ENCODE measurements around the gene TLCD1.

TLCD1 gene

GRCh38 chr17:28702752-28703150 is 23.3 kb downstream of the TLCD1 start:
- H3K36me3 ChIP-seq: peaks cover 58 to 85% (median 65%) of the 10 kb centered on the region in 3 donors
- H3K4me1 ChIP-seq: no peaks in the 10 kb centered on the region
- TF ChIP-seq, protein P1, sequence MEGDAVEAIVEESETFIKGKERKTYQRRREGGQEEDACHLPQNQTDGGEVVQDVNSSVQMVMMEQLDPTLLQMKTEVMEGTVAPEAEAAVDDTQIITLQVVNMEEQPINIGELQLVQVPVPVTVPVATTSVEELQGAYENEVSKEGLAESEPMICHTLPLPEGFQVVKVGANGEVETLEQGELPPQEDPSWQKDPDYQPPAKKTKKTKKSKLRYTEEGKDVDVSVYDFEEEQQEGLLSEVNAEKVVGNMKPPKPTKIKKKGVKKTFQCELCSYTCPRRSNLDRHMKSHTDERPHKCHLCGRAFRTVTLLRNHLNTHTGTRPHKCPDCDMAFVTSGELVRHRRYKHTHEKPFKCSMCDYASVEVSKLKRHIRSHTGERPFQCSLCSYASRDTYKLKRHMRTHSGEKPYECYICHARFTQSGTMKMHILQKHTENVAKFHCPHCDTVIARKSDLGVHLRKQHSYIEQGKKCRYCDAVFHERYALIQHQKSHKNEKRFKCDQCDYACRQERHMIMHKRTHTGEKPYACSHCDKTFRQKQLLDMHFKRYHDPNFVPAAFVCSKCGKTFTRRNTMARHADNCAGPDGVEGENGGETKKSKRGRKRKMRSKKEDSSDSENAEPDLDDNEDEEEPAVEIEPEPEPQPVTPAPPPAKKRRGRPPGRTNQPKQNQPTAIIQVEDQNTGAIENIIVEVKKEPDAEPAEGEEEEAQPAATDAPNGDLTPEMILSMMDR (IDR thresholded peaks at IDR 0.05): no peak
- H3K27me3 ChIP-seq: no peaks in the 10 kb centered on the region
- H3K27ac ChIP-seq: no peak overlapping the region
- intact Hi-C loops (cut with DNase I; ENCODE audit: low total_unique reads): loop anchor here (5.0 kb wide), 1 partner anchor 40 kb away; the partner anchor contains the start of genes SDF2 and SUPT6H
- no peaks in the 10 kb centered on the region for H3K9me3 ChIP-seq
- no peak for DNase-seq
- no peak overlapping the region for H3K4me3 ChIP-seq

- Histone ChIP-seq H3K9me3 (no peaks in the 10 kb centered on the region), H3K4me3 (no peak overlapping the region), H3K4me1 (no peaks in the 10 kb centered on the region), H3K27ac (no peak overlapping the region), H3K27me3 (no peaks in the 10 kb centered on the region), H3K36me3 (peaks cover 63 to 91% (median 71%) of the 10 kb centered on the region in 3 donors)
- no peak for DNase-seq
- TF ChIP-seq, protein P1 (IDR thresholded peaks at IDR 0.05): no peak
- intact Hi-C loops (cut with DNase I; ENCODE audit: low total_unique reads): loop anchor here (5.0 kb wide), 1 partner anchor 40 kb away; the partner anchor contains the start of genes SDF2 and SUPT6H
These were observed 23.8 kb downstream of the TLCD1 start for GRCh38 chr17:28702026-28702751.

DNA sequence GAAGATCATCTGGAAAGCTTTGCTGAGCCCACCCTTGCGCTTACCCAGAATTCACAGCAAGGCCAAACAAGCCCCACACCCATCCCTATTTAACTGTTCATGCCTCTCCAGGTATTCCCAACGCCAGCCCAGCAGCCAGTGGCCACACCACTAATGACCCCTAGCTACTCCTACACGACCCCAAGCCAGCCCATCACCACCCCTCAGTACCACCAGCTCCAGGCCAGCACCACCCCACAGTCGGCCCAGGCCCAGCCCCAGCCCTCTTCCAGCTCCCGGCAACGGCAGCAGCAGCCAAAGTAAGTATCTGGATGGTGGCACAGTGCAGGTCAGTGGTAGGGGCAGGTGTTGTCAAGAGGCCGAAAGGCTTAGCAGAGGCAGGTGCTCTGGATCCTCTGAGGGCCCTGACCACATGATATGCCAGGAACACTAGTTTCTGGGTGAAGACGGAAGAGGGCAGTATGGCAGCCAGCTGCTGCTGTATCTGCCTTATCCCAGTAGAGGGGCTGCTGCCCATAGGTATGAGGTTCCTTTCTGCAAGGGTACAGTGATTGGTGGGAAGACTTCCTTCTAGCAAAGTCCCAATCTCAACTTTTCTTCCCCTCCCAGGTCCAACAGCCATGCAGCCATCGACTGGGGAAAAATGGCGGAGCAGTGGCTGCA is 25.1 kb downstream of the TLCD1 start:
- H3K9me3 ChIP-seq: no peaks in the 10 kb centered on the region
- no peak for DNase-seq
- intact Hi-C loops (cut with DNase I; ENCODE audit: low total_unique reads): loop anchor here (5.0 kb wide), 1 partner anchor 39 kb away; the partner anchor contains the start of genes SDF2 and SUPT6H
- no peaks in the 10 kb centered on the region for H3K27me3 ChIP-seq
- TF ChIP-seq, protein P1 (IDR thresholded peaks at IDR 0.05): no peak
- H3K4me1 ChIP-seq: no peaks in the 10 kb centered on the region
- no peak overlapping the region for H3K4me3 ChIP-seq
- peaks cover 76 to 100% (median 83%) of the 10 kb centered on the region in 3 donors for H3K36me3 ChIP-seq
- no peak overlapping the region for H3K27ac ChIP-seq

DNA sequence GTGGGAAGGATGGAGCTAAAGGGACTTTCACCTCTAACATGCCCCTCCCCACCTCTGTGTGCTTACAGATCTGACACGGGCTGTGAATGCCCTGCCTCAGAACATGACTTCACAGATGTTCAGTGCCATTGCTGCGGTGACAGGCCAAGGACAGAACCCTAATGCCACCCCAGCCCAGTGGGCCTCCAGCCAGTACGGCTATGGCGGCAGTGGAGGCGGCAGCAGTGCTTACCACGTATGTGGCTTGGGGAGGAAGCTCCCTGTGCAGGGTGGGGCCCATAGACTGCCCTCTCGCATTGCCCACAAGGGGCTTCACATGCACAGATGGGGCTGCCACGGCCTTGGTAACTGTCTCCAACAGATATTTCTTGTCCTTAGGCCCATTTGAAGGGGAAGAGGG is 25.8 kb downstream of the TLCD1 start:
- Histone ChIP-seq H3K36me3 (peaks cover 82 to 100% (median 90%) of the 10 kb centered on the region in 3 donors), H3K27ac (no peak overlapping the region), H3K9me3 (no peaks in the 10 kb centered on the region), H3K4me3 (no peak overlapping the region), H3K27me3 (no peaks in the 10 kb centered on the region), H3K4me1 (no peaks in the 10 kb centered on the region)
- intact Hi-C loops (cut with DNase I; ENCODE audit: low total_unique reads): loop anchor here (5.0 kb wide), 1 partner anchor 38 kb away; the partner anchor contains the start of genes SDF2 and SUPT6H
- TF ChIP-seq, protein P1 (IDR thresholded peaks at IDR 0.05): no peak
- no peak for DNase-seq

DNA sequence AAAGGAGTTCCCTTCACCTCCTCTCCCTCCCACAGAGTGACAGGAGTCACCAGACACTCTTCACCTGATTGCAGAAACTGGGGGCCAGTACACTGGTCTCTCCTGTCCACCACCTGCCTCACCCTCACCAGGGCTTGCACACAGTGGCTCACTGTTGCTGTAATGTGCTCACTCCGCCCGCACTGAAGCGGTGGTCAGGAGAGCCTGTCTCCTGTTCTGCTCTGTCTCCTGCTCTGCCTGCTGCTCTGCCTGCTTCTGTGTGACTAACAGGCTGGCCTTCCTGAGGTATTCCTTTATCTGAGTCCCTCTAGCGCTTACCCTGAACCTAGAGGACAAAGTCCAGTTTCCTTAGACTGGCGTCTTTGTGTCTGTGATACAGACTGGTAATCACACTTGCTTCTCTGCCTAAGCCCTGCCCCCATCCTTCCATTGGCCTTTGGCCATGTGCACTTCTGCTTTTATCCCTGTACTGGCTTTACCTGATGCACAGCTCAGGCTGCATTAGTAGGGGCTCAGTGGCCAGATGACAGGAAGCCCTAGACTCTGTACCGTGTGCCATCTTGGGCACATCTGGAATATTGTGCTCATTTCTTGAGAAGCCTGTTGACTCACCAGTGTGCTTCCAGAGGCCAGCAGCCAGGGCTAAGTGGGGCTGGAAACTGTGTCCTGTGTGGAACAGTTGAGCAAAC is 27.6 kb downstream of the TLCD1 start:
- H3K4me3 ChIP-seq: no peak overlapping the region
- TF ChIP-seq, protein P1 (IDR thresholded peaks at IDR 0.05): no peak
- H3K36me3 ChIP-seq: peaks cover 95 to 100% (median 100%) of the 10 kb centered on the region in 3 donors
- DNase-seq: no peak
- H3K27ac ChIP-seq: no peak overlapping the region
- intact Hi-C loops (cut with DNase I; ENCODE audit: low total_unique reads): no loop called here
- H3K4me1 ChIP-seq: no peaks in the 10 kb centered on the region
- H3K27me3 ChIP-seq: no peaks in the 10 kb centered on the region
- no peaks in the 10 kb centered on the region for H3K9me3 ChIP-seq

All from tibial artery (tissue), 4 donors.